ENCODE results near the gene ZNF341. TPM values are rescaled to one million over a fixed set of nuclear protein-coding genes. Genes with fewer than 3 reads are reported as not detected.

ZNF341 gene
- total and polyA plus RNA-seq, 4 donors: 2.1 to 4.3 (median 3.4) TPM

DNA sequence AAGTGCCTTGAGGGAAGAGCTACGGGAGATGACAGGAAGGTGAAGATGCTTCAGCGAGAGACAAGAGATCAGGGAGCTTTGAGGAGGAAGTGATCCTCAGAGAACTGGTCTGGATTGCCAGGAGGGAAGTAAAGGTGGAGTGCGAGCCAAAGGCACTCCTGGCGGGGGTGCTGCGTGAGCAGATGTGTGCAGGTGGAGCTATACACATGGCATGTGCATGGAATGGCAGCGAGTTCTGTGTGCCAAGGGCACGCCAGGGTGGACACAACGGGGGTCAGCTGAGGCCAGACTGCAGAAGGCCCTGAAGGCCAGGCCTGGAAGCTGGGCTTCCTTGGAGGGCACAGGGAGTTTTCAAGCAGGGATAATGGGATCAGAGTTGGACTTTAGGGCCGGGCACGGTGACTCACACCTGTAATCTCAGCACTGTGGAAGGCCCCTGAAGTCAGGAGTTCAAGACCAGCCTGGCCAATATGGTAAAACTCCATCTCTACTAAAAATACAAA lies 17.9 kb upstream of the ZNF341 start:
- Histone ChIP-seq H3K4me3 (no peak overlapping the region), H3K36me3 (ENCODE audit: control insufficient read depth in 4 of 4, insufficient read depth in 4 of 4, low read length in 4 of 4) (peaks cover 5 to 24% (median 19%) of the 10 kb centered on the region in 4 donors), H3K27me3 (ENCODE audit: control insufficient read depth in 3 of 3, insufficient read depth in 3 of 3, low read length in 2 of 3) (no peaks in the 10 kb centered on the region), H3K9me3 (ENCODE audit: control insufficient read depth in 4 of 4, insufficient read depth in 3 of 4, low read length in 3 of 4) (no peaks in the 10 kb centered on the region), H3K4me1 (ENCODE audit: control insufficient read depth in 5 of 5, insufficient read depth in 5 of 5, low read length in 5 of 5) (peaks cover 0 to 14% (median 0%) of the 10 kb centered on the region in 5 donors), H3K27ac (ENCODE audit: low read depth in 1 of 2, low read length in 1 of 2) (no peak overlapping the region), H3K9ac (ENCODE audit: insufficient read depth in 1 of 2, low read length in 2 of 2) (no peak overlapping the region)
- 91 to 92% methylated on average over 10 of the region's 10 CpGs for WGBS, 2 donors
- TF ChIP-seq, protein P1, sequence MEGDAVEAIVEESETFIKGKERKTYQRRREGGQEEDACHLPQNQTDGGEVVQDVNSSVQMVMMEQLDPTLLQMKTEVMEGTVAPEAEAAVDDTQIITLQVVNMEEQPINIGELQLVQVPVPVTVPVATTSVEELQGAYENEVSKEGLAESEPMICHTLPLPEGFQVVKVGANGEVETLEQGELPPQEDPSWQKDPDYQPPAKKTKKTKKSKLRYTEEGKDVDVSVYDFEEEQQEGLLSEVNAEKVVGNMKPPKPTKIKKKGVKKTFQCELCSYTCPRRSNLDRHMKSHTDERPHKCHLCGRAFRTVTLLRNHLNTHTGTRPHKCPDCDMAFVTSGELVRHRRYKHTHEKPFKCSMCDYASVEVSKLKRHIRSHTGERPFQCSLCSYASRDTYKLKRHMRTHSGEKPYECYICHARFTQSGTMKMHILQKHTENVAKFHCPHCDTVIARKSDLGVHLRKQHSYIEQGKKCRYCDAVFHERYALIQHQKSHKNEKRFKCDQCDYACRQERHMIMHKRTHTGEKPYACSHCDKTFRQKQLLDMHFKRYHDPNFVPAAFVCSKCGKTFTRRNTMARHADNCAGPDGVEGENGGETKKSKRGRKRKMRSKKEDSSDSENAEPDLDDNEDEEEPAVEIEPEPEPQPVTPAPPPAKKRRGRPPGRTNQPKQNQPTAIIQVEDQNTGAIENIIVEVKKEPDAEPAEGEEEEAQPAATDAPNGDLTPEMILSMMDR (IDR thresholded peaks at IDR 0.05; ENCODE audit: control extremely low read depth, extremely low read depth): no peak
- DNase-seq (no peak), ATAC-seq (ENCODE audit: insufficient read depth, low FRiP score) (no peak)

DNA sequence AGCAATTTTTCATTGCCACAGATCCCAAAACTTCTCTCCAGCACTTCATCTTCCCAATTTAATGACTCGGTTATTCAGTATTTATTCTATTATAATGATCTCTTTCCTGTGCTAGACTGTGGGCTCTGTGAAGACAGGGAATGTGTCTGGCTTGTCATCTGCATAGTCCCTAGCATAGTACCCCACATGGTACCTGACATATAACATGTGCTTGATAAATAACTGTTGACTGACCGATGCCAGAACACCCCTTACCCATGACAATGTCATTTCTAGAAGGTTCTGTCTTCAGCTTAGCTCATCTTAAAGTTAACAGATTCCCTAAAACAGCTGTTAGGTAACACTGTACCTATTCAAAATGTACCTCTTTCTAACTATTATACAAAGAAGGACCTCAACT lies 15.3 kb upstream of the ZNF341 start:
- H3K4me1 ChIP-seq (ENCODE audit: control insufficient read depth in 5 of 5, insufficient read depth in 5 of 5, low read length in 5 of 5): peaks cover 0 to 12% (median 4%) of the 10 kb centered on the region in 5 donors
- H3K27me3 ChIP-seq (ENCODE audit: control insufficient read depth in 3 of 3, insufficient read depth in 3 of 3, low read length in 2 of 3): no peaks in the 10 kb centered on the region
- no peak overlapping the region for H3K9ac ChIP-seq (ENCODE audit: insufficient read depth in 1 of 2, low read length in 2 of 2)
- WGBS, 2 donors: 77 to 94% methylated on average over 2 of the region's 2 CpGs
- TF ChIP-seq, protein P1 (IDR thresholded peaks at IDR 0.05; ENCODE audit: control extremely low read depth, extremely low read depth): no peak
- peaks cover 3 to 17% (median 6%) of the 10 kb centered on the region in 4 donors for H3K36me3 ChIP-seq (ENCODE audit: control insufficient read depth in 4 of 4, insufficient read depth in 4 of 4, low read length in 4 of 4)
- DNase-seq (no peak), ATAC-seq (ENCODE audit: insufficient read depth, low FRiP score) (no peak)
- H3K9me3 ChIP-seq (ENCODE audit: control insufficient read depth in 4 of 4, insufficient read depth in 3 of 4, low read length in 3 of 4): no peaks in the 10 kb centered on the region
- H3K4me3 ChIP-seq: no peak overlapping the region
- H3K27ac ChIP-seq (ENCODE audit: low read depth in 1 of 2, low read length in 1 of 2): no peak overlapping the region

DNA sequence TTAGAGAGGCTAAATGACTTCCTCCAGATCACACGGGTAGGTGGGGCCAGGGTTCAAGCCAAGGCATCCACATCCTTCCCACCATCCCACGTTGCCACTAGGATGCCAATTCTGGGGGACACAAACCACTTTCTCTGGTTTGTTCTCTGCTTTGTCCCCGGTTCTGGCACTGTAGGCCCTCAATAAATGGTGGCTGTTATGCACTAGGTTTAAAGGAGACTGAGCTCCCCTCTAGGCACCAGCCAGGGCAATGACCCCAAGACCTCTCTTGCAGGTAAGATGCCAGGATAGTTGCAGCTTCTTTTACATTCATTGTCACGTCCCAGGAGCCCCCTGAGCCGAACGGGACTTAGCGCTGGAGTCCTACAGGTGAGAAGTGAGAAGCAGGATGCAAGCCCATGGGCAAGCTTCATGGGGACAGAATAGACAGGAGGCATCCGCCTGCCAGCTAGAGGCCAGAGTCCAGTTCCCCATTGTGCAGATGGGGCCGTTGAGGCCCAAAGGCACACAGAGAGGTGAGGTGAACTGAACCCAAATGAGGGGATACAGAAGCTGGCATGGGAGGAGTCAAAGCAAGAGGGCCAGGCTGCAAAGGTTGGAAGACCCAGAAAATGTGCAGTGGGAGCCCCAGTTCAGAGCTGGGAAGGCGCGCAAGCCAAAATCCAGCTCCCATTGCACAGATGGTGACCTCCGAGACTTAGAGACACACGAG lies 12.4 kb upstream of the ZNF341 start:
- 44 to 57% methylated on average over 13 of the region's 13 CpGs for WGBS, 2 donors
- ATAC-seq (ENCODE audit: insufficient read depth, low FRiP score) (no peak), DNase-seq (no peak)
- Histone ChIP-seq H3K27me3 (ENCODE audit: control insufficient read depth in 3 of 3, insufficient read depth in 3 of 3, low read length in 2 of 3) (no peaks in the 10 kb centered on the region), H3K9me3 (ENCODE audit: control insufficient read depth in 4 of 4, insufficient read depth in 3 of 4, low read length in 3 of 4) (no peaks in the 10 kb centered on the region), H3K27ac (ENCODE audit: low read depth in 1 of 2, low read length in 1 of 2) (peak overlapping the region in 1 of 2 donors; percentile 89), H3K36me3 (ENCODE audit: control insufficient read depth in 4 of 4, insufficient read depth in 4 of 4, low read length in 4 of 4) (peaks cover 0 to 3% (median under 1%) of the 10 kb centered on the region in 4 donors), H3K4me3 (peak overlapping the region; percentile 86), H3K9ac (ENCODE audit: insufficient read depth in 1 of 2, low read length in 2 of 2) (peak overlapping the region; percentile 58 to 59), H3K4me1 (ENCODE audit: control insufficient read depth in 5 of 5, insufficient read depth in 5 of 5, low read length in 5 of 5) (peaks cover 0 to 9% (median 4%) of the 10 kb centered on the region in 5 donors)
- TF ChIP-seq, protein P1 (IDR thresholded peaks at IDR 0.05; ENCODE audit: control extremely low read depth, extremely low read depth): no peak

All from lung (tissue), 12 donors.